K562 (cell line): ENCODE results near the gene PHTF2. TPM values are rescaled to one million over a fixed set of nuclear protein-coding genes. Genes with fewer than 3 reads are reported as not detected.

Experiments used
- RB1 ChIP-seq: fragments of 450-650 bp; IDR thresholded peaks from 2 replicates; pipeline ENCODE4 v1.6.1; 2017; ENCODE audit warnings: low read depth, mild to moderate bottlenecking
- ZBTB17 ChIP-seq: fragments of 450-650 bp; formaldehyde crosslinking; IDR thresholded peaks from 2 replicates; pipeline ENCODE4 v1.4.0; 2020; ENCODE audit warnings: mild to moderate bottlenecking
- polyA plus RNA-seq, 8 experiments: library from polyadenylated mRNA; depleted of rRNA in 4 of 8; stranded (reverse) in 5 of 8; unstranded in 3 of 8; fragments of >200 nt; fragmentation: Nextera tagmentation in 2 of 8; fragmentation: Illumina TruSeq in 1 of 8; extraction: Ambion mirVana in 2 of 8; extraction: Trizol in 1 of 8; gene quantifications; 2 replicates each; pipeline versions ENCODE4 v1.2.1 to v1.2.3, GENCODE V29; 2011 to 2014; ENCODE audit warnings: inconsistent platforms in 1 of 8, missing spikeins in 1 of 8
- total RNA-seq, 7 experiments: library from RNA; depleted of rRNA in 6 of 7; stranded (reverse); fragments of >200 nt in 6 of 7; fragmentation: Illumina TruSeq in 2 of 7; extraction: Trizol in 2 of 7; gene quantifications; 2 replicates each; pipeline versions ENCODE4 v1.2.1 to v1.2.3, GENCODE V29; 2011 to 2021; ENCODE audit warnings: low replicate concordance in 1 of 7
- TF ChIP-seq, protein P1 (sequence below): fragments of 200-800 bp; sonication (Bioruptor generic); IDR thresholded peaks from 2 replicates; pipeline ENCODE4 v1.6.1; 2017; ENCODE audit warnings: missing genetic modification characterization, missing compliant biosample characterization
- TF ChIP-seq, protein P2 (sequence below), 2 experiments: IDR thresholded peaks; 2 replicates each; pipeline ENCODE4 v1.6.1; 2011; ENCODE audit warnings: borderline replicate concordance in 1 of 2, control low read depth in 1 of 2, low read depth in 1 of 2, low read length in 1 of 2, mild to moderate bottlenecking in 1 of 2, mixed read lengths in 1 of 2, moderate library complexity in 1 of 2; ENCODE audit not compliant: insufficient read depth in 1 of 2, insufficient read length in 1 of 2, poor library complexity in 1 of 2, severe bottlenecking in 1 of 2; ENCODE audit errors: extremely low read depth in 1 of 2
- TF ChIP-seq, protein P3 (sequence below), 2 experiments: fragments of 450-650 bp; conservative IDR thresholded peaks; 2 replicates each; pipeline ENCODE4 v1.6.1; 2017; ENCODE audit warnings: mild to moderate bottlenecking in 2 of 2, moderate library complexity in 2 of 2
- TF ChIP-seq, protein P4 (sequence below), 2 experiments: IDR thresholded peaks; 2 replicates each; pipeline ENCODE4 v1.6.1; 2012; ENCODE audit warnings: improper control_type of control experiment in 2 of 2, low read depth in 2 of 2, low read length in 2 of 2, borderline replicate concordance in 1 of 2
- TF ChIP-seq, protein P5 (sequence below): conservative IDR thresholded peaks from 2 replicates; pipeline ENCODE4 v1.6.1; 2011; ENCODE audit warnings: low read depth, mild to moderate bottlenecking, low read length; ENCODE audit not compliant: control insufficient read depth
- TF ChIP-seq, protein P6 (sequence below): fragments of 250-450 bp; sonication (Bioruptor Pico); IDR thresholded peaks from 2 replicates; pipeline ENCODE4 v1.8.0; 2022; ENCODE audit warnings: moderate library complexity, mild to moderate bottlenecking, inconsistent platforms
- TF ChIP-seq, protein P7 (sequence below): fragments of 250-450 bp; sonication (Bioruptor Pico); IDR thresholded peaks from 2 replicates; pipeline ENCODE4 v1.8.0; 2022; ENCODE audit warnings: inconsistent platforms

The PHTF2 gene
- total and polyA plus RNA-seq, 9 of the 15 experiments (the other 6 are each of a cell fraction or from before 2014, with no cell fraction given), result 17.9 to 43.6 (median 25.4) TPM

DNA sequence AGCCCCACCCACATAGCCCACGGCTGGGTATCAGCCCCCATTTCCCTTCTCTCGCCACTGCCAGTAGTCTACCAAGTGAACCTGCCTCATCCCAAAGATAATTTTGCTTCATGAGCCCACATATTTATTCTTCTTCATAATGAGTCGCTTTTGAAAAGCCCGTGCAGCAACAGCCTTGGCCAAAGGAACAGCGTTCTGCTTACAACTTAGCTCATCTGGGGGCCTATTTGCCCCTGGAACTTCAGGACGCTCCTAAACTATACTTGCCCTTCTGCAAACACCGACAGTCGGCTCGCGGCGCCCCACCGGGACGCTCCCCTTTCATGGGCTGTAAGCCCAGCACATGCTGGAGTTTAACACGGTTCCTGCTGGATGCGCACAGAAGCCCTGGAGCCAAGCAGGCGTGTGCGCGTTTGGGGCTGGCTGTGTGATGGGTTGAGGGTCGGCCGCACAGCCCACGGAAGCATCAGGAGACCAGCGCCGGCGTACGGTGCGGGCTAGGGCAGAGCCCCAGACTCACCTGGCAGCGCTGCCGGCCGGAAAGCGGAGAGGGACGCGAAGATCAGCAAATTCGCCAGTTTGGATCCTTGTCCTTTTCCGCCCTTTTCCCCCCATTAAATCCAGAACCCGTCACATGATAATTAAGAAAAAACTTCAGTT, 709 bp upstream of the PHTF2 start (continued):
- 0 out of 2 replicates have a peak, but pooled peaks have one; percentile 66 for TF ChIP-seq ZBTB17 (CRISPR knock-in tag)
- TF ChIP-seq, protein P1, sequence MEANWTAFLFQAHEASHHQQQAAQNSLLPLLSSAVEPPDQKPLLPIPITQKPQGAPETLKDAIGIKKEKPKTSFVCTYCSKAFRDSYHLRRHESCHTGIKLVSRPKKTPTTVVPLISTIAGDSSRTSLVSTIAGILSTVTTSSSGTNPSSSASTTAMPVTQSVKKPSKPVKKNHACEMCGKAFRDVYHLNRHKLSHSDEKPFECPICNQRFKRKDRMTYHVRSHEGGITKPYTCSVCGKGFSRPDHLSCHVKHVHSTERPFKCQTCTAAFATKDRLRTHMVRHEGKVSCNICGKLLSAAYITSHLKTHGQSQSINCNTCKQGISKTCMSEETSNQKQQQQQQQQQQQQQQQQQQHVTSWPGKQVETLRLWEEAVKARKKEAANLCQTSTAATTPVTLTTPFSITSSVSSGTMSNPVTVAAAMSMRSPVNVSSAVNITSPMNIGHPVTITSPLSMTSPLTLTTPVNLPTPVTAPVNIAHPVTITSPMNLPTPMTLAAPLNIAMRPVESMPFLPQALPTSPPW, result no peak; the same call in 1 of the 2 replicates
- TF ChIP-seq RB1, result peak; percentile 18; the same call in 1 of the 2 replicates
- TF ChIP-seq, protein P2, sequence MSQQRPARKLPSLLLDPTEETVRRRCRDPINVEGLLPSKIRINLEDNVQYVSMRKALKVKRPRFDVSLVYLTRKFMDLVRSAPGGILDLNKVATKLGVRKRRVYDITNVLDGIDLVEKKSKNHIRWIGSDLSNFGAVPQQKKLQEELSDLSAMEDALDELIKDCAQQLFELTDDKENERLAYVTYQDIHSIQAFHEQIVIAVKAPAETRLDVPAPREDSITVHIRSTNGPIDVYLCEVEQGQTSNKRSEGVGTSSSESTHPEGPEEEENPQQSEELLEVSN (IDR thresholded peaks at IDR 0.05; ENCODE audit: borderline replicate concordance in 1 of 2, extremely low read depth in 1 of 2, insufficient read depth in 1 of 2, insufficient read length in 1 of 2, low read depth in 1 of 2, low read length in 1 of 2, poor library complexity in 1 of 2, severe bottlenecking in 1 of 2), result peak in 1 of 2 experiments; percentile 23
- TF ChIP-seq, protein P3, sequence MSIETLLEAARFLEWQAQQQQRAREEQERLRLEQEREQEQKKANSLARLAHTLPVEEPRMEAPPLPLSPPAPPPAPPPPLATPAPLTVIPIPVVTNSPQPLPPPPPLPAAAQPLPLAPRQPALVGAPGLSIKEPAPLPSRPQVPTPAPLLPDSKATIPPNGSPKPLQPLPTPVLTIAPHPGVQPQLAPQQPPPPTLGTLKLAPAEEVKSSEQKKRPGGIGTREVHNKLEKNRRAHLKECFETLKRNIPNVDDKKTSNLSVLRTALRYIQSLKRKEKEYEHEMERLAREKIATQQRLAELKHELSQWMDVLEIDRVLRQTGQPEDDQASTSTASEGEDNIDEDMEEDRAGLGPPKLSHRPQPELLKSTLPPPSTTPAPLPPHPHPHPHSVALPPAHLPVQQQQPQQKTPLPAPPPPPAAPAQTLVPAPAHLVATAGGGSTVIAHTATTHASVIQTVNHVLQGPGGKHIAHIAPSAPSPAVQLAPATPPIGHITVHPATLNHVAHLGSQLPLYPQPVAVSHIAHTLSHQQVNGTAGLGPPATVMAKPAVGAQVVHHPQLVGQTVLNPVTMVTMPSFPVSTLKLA (conservative IDR thresholded peaks at IDR 0.05), result peak in 1 of 2 experiments; percentile 45; a peak in 2 of 4 replicates
- TF ChIP-seq, protein P4, sequence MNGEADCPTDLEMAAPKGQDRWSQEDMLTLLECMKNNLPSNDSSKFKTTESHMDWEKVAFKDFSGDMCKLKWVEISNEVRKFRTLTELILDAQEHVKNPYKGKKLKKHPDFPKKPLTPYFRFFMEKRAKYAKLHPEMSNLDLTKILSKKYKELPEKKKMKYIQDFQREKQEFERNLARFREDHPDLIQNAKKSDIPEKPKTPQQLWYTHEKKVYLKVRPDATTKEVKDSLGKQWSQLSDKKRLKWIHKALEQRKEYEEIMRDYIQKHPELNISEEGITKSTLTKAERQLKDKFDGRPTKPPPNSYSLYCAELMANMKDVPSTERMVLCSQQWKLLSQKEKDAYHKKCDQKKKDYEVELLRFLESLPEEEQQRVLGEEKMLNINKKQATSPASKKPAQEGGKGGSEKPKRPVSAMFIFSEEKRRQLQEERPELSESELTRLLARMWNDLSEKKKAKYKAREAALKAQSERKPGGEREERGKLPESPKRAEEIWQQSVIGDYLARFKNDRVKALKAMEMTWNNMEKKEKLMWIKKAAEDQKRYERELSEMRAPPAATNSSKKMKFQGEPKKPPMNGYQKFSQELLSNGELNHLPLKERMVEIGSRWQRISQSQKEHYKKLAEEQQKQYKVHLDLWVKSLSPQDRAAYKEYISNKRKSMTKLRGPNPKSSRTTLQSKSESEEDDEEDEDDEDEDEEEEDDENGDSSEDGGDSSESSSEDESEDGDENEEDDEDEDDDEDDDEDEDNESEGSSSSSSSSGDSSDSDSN (IDR thresholded peaks at IDR 0.05; ENCODE audit: borderline replicate concordance in 1 of 2, low read depth in 2 of 2, low read length in 2 of 2), result peak in 1 of 2 experiments; percentile 54; a peak in 1 of 4 replicates
- TF ChIP-seq, protein P5, sequence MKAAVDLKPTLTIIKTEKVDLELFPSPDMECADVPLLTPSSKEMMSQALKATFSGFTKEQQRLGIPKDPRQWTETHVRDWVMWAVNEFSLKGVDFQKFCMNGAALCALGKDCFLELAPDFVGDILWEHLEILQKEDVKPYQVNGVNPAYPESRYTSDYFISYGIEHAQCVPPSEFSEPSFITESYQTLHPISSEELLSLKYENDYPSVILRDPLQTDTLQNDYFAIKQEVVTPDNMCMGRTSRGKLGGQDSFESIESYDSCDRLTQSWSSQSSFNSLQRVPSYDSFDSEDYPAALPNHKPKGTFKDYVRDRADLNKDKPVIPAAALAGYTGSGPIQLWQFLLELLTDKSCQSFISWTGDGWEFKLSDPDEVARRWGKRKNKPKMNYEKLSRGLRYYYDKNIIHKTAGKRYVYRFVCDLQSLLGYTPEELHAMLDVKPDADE, result peak; percentile 48; the same call in 1 of the 2 replicates
- TF ChIP-seq, protein P6, sequence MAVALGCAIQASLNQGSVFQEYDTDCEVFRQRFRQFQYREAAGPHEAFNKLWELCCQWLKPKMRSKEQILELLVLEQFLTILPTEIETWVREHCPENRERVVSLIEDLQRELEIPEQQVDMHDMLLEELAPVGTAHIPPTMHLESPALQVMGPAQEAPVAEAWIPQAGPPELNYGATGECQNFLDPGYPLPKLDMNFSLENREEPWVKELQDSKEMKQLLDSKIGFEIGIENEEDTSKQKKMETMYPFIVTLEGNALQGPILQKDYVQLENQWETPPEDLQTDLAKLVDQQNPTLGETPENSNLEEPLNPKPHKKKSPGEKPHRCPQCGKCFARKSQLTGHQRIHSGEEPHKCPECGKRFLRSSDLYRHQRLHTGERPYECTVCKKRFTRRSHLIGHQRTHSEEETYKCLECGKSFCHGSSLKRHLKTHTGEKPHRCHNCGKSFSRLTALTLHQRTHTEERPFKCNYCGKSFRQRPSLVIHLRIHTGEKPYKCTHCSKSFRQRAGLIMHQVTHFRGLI, result 0 out of 2 replicates have a peak, but pooled peaks have one; percentile 6
- TF ChIP-seq, protein P7, sequence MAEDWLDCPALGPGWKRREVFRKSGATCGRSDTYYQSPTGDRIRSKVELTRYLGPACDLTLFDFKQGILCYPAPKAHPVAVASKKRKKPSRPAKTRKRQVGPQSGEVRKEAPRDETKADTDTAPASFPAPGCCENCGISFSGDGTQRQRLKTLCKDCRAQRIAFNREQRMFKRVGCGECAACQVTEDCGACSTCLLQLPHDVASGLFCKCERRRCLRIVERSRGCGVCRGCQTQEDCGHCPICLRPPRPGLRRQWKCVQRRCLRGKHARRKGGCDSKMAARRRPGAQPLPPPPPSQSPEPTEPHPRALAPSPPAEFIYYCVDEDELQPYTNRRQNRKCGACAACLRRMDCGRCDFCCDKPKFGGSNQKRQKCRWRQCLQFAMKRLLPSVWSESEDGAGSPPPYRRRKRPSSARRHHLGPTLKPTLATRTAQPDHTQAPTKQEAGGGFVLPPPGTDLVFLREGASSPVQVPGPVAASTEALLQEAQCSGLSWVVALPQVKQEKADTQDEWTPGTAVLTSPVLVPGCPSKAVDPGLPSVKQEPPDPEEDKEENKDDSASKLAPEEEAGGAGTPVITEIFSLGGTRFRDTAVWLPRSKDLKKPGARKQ, result no peak
